Muscle of leg (tissue), 11 donors: Measurements from ENCODE around the gene FCER2. TPM values are rescaled to one million over a fixed set of nuclear protein-coding genes. Genes with fewer than 3 reads are reported as not detected.

ENCODE experiments used
- DNase-seq: peaks from one replicate; pipeline ENCODE4 v3.0.0; 2013
- H3K27ac ChIP-seq: one replicate; pipeline ENCODE4 v1.5.1; 2013; ENCODE audit warnings: mild to moderate bottlenecking, low read length, control low read depth
- H3K27me3 ChIP-seq: one replicate; pipeline ENCODE4 v1.6.1; 2013; ENCODE audit warnings: low read length; ENCODE audit not compliant: control insufficient read depth, insufficient read depth
- H3K36me3 ChIP-seq: one replicate; pipeline ENCODE4 v1.6.1; 2013; ENCODE audit warnings: low read length; ENCODE audit not compliant: control insufficient read depth, insufficient read depth
- H3K4me1 ChIP-seq: one replicate; pipeline ENCODE4 v1.6.1; 2013; ENCODE audit warnings: low read length; ENCODE audit not compliant: control insufficient read depth, insufficient read depth
- H3K4me3 ChIP-seq: one replicate; pipeline ENCODE4 v1.5.1; 2013; ENCODE audit warnings: low read length, control low read depth
- H3K9me3 ChIP-seq: replicated peaks from 2 replicates; pipeline ENCODE4 v1.6.1; 2013; ENCODE audit warnings: low read depth, low read length; ENCODE audit not compliant: control insufficient read depth
- WGBS: methylation state at CpG from one replicate; pipeline ENCODE4 v1.1.5; 2013; ENCODE audit warnings: missing lambda C conversion rate; ENCODE audit not compliant: insufficient coverage; 5-methylcytosine and 5-hydroxymethylcytosine counted together
- polyA plus RNA-seq, 8 donors: library from polyadenylated mRNA; unstranded; fragments of 120-200 nt; gene quantifications; one replicate each; pipeline versions ENCODE4 v1.2.1 to v1.2.3, GENCODE V29; 2013; ENCODE audit warnings: inconsistent platforms in 1 of 8, low replicate concordance in 1 of 8; ENCODE audit not compliant: insufficient read length in 8 of 8, insufficient read depth in 1 of 8
- total RNA-seq: library from RNA; stranded (reverse); fragments of 120-200 nt; gene quantifications from one replicate; pipeline ENCODE4 v1.2.4, GENCODE V29; 2013

FCER2 gene
- total and polyA plus RNA-seq, 9 donors = 0.16 to 1.0 (median 0.41) TPM

DNA sequence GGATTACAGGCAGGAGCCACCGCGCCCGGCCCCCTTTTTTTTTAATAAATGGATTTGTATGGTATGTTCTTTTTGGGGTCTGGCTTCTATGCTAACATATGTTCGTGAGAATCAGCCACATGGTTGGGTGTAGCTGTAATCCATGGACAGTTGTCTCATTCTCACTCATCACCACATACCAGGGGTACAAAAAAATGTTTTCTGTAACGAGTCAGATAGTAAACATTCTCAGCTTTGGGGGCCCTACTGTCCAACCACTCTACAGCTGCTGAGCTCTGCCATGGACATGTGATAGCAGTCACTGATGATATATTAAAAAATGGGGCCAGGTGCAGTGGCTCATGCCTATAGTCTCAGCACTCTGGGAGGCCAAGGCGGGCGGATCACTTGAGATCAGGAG lies 38.2 kb downstream of the FCER2 start:
- no peaks in the 10 kb centered on the region for H3K9me3 ChIP-seq
- no peaks in the 10 kb centered on the region for H3K36me3 ChIP-seq
- peaks cover 14% of the 10 kb centered on the region for H3K4me1 ChIP-seq
- no peak overlapping the region for H3K4me3 ChIP-seq
- DNase-seq = peak; percentile 30
- no CpG with 5 or more reads among the region's 7 CpGs for WGBS
- peaks cover 2% of the 10 kb centered on the region for H3K27me3 ChIP-seq
- H3K27ac ChIP-seq = no peak overlapping the region

DNA sequence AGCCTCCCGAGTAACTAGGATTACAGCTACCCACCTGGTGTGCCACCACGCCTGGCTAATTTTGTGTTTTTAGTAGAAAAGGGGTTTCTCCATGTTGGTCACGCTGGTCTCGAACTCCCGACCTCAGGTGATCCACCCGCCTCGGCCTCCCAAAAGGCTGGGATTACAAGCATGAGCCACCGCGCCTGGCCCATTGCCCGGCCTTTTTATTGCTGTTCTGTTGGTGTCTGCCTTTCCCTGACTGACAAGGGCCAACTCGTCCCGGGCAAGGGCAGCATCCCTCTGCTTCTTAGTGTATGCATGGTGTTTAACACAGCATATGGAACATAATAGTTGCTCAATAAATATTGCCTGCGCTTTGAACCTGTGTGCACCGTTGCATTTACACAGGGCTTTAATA lies 39.3 kb downstream of the FCER2 start:
- WGBS = 71% methylated on average over 8 of the region's 14 CpGs
- H3K4me3 ChIP-seq = no peak overlapping the region
- peaks cover 14% of the 10 kb centered on the region for H3K4me1 ChIP-seq
- H3K36me3 ChIP-seq = no peaks in the 10 kb centered on the region
- no peaks in the 10 kb centered on the region for H3K27me3 ChIP-seq
- no peak for DNase-seq
- H3K9me3 ChIP-seq = no peaks in the 10 kb centered on the region
- H3K27ac ChIP-seq = no peak overlapping the region

DNA sequence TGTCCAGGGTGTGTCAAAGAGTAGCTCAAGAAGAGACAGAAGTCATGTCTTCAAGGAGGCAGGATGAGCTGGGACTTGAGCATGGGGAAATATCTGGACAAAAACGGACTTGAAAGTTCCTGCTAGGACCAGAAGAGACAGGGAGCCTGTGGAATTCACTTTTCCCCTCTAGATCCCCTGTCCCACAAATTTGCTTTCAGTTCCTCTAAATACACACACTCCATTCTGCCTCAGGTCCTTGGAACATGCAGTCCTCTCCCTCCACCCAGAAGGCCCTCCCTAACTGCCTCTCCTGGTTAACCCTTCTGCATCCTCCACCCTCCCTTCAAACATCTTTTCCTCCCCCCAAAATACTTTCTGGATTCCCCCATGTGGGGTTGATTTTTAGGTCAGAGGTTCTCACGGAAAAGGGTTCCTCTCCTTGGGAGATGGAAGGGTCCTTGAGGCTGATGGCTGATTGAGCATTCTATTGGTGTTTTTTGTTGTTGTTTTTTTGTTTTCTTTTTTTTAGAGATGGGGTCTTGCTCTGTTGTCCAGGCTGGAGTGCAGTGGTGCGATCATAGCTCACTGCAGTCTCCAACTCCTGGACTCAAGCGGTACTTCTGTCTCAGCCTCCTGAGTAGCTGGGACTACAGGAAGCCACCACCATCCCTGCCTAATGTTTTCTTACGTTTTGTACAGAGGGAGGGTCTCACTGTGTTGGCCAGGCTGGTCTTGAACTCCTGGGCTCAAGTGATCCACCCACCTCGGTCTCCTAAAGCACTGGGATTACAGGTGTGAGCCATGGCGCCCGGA lies 40.0 kb downstream of the FCER2 start:
- Histone ChIP-seq H3K4me1 (peaks cover 14% of the 10 kb centered on the region), H3K4me3 (no peak overlapping the region), H3K9me3 (no peaks in the 10 kb centered on the region), H3K27me3 (no peaks in the 10 kb centered on the region), H3K36me3 (no peaks in the 10 kb centered on the region), H3K27ac (no peak overlapping the region)
- WGBS = 69% methylated on average over 4 of the region's 8 CpGs
- DNase-seq = no peak

DNA sequence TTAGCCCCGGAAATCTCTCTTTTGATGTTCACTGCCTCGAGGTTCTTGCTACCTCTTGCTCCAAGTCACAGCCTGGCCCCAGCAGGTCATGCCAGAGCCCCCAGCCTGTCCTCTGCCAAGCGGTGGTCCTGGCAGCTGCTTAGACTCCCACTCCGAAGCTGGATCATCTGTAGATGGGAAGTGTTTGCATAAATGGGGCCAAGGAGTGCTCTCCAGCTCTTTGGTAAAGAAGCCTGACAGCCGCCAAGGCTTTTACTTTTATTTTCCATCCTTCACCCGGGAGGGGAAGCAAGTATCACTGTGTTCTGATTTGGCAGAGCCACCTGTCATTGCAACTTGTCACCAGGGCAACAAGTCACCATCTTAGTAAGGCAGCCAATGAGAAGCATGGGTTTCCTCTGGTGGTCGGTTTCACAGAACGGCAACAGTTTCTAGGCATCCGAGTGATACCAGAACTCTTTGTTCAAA lies 43.7 kb downstream of the FCER2 start:
- H3K27ac ChIP-seq = no peak overlapping the region
- H3K27me3 ChIP-seq = no peaks in the 10 kb centered on the region
- H3K4me3 ChIP-seq = no peak overlapping the region
- no peaks in the 10 kb centered on the region for H3K9me3 ChIP-seq
- H3K36me3 ChIP-seq = no peaks in the 10 kb centered on the region
- H3K4me1 ChIP-seq = no peaks in the 10 kb centered on the region
- WGBS = 26% methylated on average over 6 of the region's 9 CpGs
- DNase-seq = peak; percentile 36

DNA sequence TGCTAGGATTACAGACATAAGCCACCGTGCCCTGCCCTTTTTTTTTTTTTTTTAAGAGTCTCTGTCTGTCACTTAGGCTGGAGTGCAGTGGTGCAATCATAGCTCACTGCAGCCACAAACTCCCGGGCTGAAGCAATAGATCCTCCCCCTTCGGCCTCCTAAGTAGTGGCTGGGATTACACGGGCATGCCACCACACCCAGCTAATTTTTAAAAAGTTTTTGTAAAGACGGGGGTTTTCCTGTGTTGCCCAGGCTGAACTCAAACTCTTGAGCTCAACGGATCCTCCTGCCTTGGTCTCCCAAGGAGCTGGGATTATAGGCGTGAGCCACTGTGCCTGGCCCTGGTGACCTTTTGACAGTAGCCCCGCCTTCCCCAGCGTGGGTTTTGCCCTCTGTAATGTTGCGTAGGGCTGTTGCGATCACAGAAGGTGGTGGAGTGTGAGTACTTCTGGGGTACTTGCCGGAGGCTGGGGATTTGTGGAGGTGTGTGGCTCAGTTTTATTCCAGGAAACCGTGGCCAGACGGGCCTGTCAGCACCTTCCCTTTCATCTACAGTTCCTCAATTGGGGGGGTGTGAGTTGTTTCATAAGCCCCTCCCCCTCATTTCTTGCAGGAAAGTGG lies 44.7 kb downstream of the FCER2 start:
- no peaks in the 10 kb centered on the region for H3K27me3 ChIP-seq
- 14% methylated on average over 9 of the region's 14 CpGs for WGBS
- no peak overlapping the region for H3K4me3 ChIP-seq
- DNase-seq = no peak
- H3K4me1 ChIP-seq = peaks cover 2% of the 10 kb centered on the region
- H3K36me3 ChIP-seq = no peaks in the 10 kb centered on the region
- H3K9me3 ChIP-seq = no peaks in the 10 kb centered on the region
- no peak overlapping the region for H3K27ac ChIP-seq

DNA sequence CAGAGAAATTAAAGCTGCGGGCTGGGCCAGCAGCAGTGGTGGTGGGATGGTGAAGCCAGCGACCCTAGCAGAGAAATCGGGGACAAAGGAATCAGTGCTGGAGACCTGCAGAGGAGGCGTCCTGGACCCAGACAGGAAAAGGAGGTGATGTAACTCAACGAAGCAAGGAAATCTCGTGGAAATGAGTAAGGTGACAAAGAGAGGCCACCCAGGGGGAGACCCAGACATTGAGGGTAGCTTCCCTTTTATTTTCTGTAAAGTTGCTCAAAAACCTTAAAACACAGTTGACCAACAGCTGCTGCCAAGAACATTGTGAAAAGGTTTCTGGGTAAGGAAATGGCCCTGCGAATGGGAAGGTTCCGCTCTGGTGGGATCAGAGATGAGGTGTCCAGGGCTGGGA lies 46.4 kb downstream of the FCER2 start:
- Histone ChIP-seq H3K4me3 (no peak overlapping the region), H3K27me3 (peaks cover 9% of the 10 kb centered on the region), H3K9me3 (no peaks in the 10 kb centered on the region), H3K36me3 (no peaks in the 10 kb centered on the region), H3K27ac (no peak overlapping the region), H3K4me1 (peaks cover 4% of the 10 kb centered on the region)
- WGBS = 80% methylated on average over 6 of the region's 8 CpGs
- DNase-seq = no peak

DNA sequence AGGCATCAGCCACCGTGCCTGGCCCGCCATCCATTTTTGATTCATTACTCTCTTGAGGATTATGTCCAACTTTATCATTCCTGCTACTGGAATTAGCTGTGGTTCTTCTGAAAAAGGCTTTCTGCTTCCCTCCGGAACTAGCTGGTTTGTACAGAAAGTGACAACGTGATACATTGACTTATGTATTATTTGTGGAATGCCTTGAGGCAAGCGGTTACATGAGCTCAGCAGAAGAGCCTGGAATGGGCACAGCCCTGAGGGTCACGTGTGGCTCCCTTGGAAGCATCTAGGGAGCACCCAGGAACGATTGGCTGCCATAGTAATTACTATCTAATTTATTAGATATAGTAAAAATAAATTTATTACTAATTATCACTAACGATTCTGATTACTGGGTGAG lies 47.5 kb downstream of the FCER2 start:
- Histone ChIP-seq H3K27ac (no peak overlapping the region), H3K9me3 (no peaks in the 10 kb centered on the region), H3K4me3 (no peak overlapping the region), H3K4me1 (peaks cover 4% of the 10 kb centered on the region), H3K36me3 (no peaks in the 10 kb centered on the region), H3K27me3 (peaks cover 9% of the 10 kb centered on the region)
- WGBS = 20% methylated on average over 2 of the region's 8 CpGs
- DNase-seq = no peak

DNA sequence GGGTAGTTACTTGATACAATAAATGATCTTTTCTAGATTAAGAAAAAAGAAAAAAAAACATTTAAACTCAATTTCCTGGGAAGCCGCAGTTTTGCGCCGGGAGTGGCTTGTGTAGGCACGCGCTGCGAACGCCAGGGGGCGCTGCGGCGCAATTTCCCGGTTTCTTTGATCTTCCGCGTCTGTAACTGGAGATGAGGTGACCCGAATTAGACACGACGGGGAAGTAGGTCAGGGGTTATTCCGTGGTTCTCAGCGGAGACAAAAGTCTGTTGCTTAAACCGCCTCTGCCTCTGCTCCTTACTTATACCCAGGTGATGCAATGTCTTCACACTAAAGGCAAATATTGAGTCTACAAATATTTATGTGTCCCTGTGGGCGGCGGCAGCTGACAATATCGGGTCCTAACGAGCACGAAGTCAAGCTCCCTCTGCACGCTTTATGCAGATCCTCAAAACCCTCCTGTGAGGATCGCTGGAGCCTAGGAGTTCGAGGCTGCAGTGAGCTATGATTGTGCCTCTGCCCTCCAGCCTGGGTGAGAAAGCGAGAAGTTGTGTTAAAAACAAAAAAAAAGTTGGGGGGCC lies 49.8 kb downstream of the FCER2 start:
- Histone ChIP-seq H3K9me3 (no peaks in the 10 kb centered on the region), H3K4me1 (peaks cover 4% of the 10 kb centered on the region), H3K4me3 (peak overlapping the region; percentile 18), H3K36me3 (no peaks in the 10 kb centered on the region), H3K27ac (peak overlapping the region; percentile 42), H3K27me3 (peaks cover 9% of the 10 kb centered on the region)
- 8% methylated on average over 12 of the region's 28 CpGs for WGBS
- peak; percentile 83 for DNase-seq

DNA sequence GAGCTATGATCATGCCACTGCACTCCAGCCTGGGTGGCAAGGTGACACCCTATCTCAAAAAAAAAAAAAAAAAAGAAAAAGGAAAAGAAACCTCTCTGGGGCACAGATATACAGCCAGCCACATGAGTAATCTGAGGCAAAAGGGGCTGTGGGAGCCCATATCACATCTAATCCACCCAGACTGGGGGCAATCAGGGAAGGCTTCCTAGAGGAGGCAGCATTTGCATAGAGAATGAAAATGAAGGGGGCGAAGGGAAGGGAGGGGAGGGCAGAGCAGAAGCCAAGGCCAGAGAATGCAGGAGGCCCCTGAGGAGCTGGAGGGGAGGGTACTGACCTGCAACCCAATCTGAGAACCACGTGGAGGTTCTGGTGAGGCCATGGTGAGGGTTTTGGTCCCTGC lies 51.8 kb downstream of the FCER2 start:
- Histone ChIP-seq H3K9me3 (no peaks in the 10 kb centered on the region), H3K36me3 (no peaks in the 10 kb centered on the region), H3K4me1 (peaks cover 4% of the 10 kb centered on the region), H3K27me3 (peaks cover 9% of the 10 kb centered on the region), H3K4me3 (no peak overlapping the region), H3K27ac (no peak overlapping the region)
- WGBS = 31% methylated on average over 2 of the region's 2 CpGs
- no peak for DNase-seq

DNA sequence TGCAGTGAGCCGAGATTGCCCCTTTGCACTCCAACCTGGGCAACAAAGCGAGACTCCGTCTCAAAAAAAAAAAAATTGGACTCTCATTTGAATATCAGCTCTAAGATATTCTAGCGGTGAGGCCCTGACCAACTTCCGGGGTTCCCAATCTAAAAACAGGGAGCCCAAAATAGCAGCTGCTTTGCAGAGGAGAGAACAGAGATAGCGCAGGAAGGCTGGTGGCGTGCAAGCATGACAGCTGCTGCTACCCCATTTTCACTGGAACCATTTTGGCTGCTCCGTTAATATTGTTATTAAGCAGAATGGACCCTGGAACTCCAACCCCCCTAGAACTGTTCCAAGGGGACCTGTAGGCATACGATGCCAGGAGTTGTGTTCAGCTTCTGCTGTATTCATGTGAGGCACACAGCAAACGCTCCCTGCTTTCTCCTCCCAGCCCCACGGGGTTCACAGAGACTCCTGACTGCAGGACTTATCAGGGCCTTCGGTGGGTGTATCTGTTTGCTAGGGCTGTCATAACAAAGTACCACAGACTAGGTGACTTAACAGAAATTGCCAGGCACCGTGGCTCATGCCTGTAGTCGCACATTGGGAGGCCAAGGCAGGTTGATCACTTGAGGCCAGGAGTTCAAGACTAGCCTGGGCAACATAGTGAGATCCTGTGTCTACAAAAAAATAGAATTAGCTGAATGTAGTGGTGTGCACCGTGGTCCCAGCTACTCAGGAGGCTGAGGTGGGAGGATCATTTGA lies 53.5 kb downstream of the FCER2 start:
- DNase-seq = no peak
- H3K9me3 ChIP-seq = no peaks in the 10 kb centered on the region
- peaks cover 9% of the 10 kb centered on the region for H3K27me3 ChIP-seq
- H3K36me3 ChIP-seq = no peaks in the 10 kb centered on the region
- H3K27ac ChIP-seq = no peak overlapping the region
- no peak overlapping the region for H3K4me3 ChIP-seq
- H3K4me1 ChIP-seq = peaks cover 4% of the 10 kb centered on the region
- WGBS = 84% methylated on average over 5 of the region's 15 CpGs
